HCT116 (cell line): Measurements from ENCODE around the gene CNTN4.

Source experiments
- CTCF ChIP-seq, 3 experiments: fragments of 200-600 bp in 1 of 3; sonication (generic) in 1 of 3; IDR thresholded peaks in 2 of 3; conservative IDR thresholded peaks in 1 of 3; 2 replicates each; pipeline ENCODE4 v1.5.1; 2012 to 2017; ENCODE audit warnings: low read depth in 2 of 3, low read length in 2 of 3, antibody characterized with exemption in 1 of 3, borderline replicate concordance in 1 of 3, control low read depth in 1 of 3, mild to moderate bottlenecking in 1 of 3, mixed read lengths in 1 of 3, mixed run types in 1 of 3, moderate library complexity in 1 of 3; ENCODE audit not compliant: insufficient read depth in 1 of 3
- EZH2 ChIP-seq: fragments of 200-600 bp; sonication (generic); IDR thresholded peaks from 2 replicates; pipeline ENCODE4 v1.6.1; 2017; ENCODE audit warnings: antibody characterized with exemption, mixed run types
- POLR2A ChIP-seq: IDR thresholded peaks from 2 replicates; pipeline ENCODE4 v1.7.0; 2011; ENCODE audit warnings: borderline replicate concordance; ENCODE audit not compliant: insufficient read depth, insufficient read length; ENCODE audit errors: extremely low read depth
- SIN3A ChIP-seq: IDR thresholded peaks from 2 replicates; pipeline ENCODE4 v1.6.1; 2012; ENCODE audit warnings: low read depth
- SP1 ChIP-seq: IDR thresholded peaks from 2 replicates; pipeline ENCODE4 v1.6.1; 2012; ENCODE audit warnings: low read depth

- TF ChIP-seq CTCF (IDR thresholded peaks at IDR 0.05 in 2 of 3, conservative IDR thresholded peaks at IDR 0.05 in 1 of 3; ENCODE audit: borderline replicate concordance in 1 of 3, insufficient read depth in 1 of 3, low read depth in 2 of 3, low read length in 2 of 3) = no peak
- no peak for TF ChIP-seq SP1
- TF ChIP-seq POLR2A = no peak
- TF ChIP-seq EZH2 = no peak
- no peak for TF ChIP-seq SIN3A
Measured at GRCh38 chr3:2477620-2478019, 379.0 kb downstream of the CNTN4 start.
